PC-3 (cell line): ENCODE data around the gene FUCA2.

Experiments used
- CTCF ChIP-seq: fragments of 300-600 bp; sonication (generic); conservative IDR thresholded peaks from 2 replicates; pipeline ENCODE4 v1.5.1; 2017; ENCODE audit warnings: antibody characterized with exemption, low read depth, mild to moderate bottlenecking, low read length
- EZH2 ChIP-seq: fragments of 300-600 bp; sonication (generic); IDR thresholded peaks from one replicate; pipeline ENCODE4 v1.6.1; 2017; ENCODE audit warnings: antibody characterized with exemption, mild to moderate bottlenecking, low read length; ENCODE audit not compliant: unreplicated experiment

- TF ChIP-seq CTCF = no peak
- no peak for TF ChIP-seq EZH2
Measured at GRCh38 chr6:143449714-143450452, 61.6 kb downstream of the FUCA2 start.
